K562 (cell line): Measurements from ENCODE around the gene VSTM1. TPM values are rescaled to one million over a fixed set of nuclear protein-coding genes. Genes with fewer than 3 reads are reported as not detected.

ENCODE experiments used
- ARNT ChIP-seq, 2 experiments: fragments of 450-650 bp; IDR thresholded peaks; 2 replicates each; pipeline ENCODE4 v1.6.1; 2016; ENCODE audit warnings: mild to moderate bottlenecking in 1 of 2
- CREB5 ChIP-seq: fragments of 250-450 bp; sonication (Bioruptor Pico); IDR thresholded peaks from 2 replicates; pipeline ENCODE4 v1.5.0; 2020; ENCODE audit warnings: mild to moderate bottlenecking
- E2F5 ChIP-seq: sonication (generic); formaldehyde crosslinking; IDR thresholded peaks from 2 replicates; pipeline ENCODE4 v1.8.0; 2022; ENCODE audit warnings: mild to moderate bottlenecking, missing genetic modification reagents
- IFI16 ChIP-seq: fragments of 250-450 bp; sonication (Bioruptor Pico); IDR thresholded peaks from 2 replicates; pipeline ENCODE4 v2.1.2; 2022; ENCODE audit warnings: mild to moderate bottlenecking, inconsistent platforms
- JUN ChIP-seq, 2 experiments: sonication (generic) in 1 of 2; formaldehyde crosslinking in 1 of 2; IDR thresholded peaks; 2 replicates each; pipeline versions ENCODE4 v1.6.1 to v1.8.0; 2012 to 2022; ENCODE audit warnings: borderline replicate concordance in 2 of 2, mild to moderate bottlenecking in 2 of 2, improper control_type of control experiment in 1 of 2, low read depth in 1 of 2, low read length in 1 of 2, missing genetic modification reagents in 1 of 2
- MLLT1 ChIP-seq, 2 experiments: fragments of 450-650 bp; IDR thresholded peaks; 2 replicates each; pipeline ENCODE4 v1.6.1; 2016
- MTA3 ChIP-seq: fragments of 450-650 bp; formaldehyde crosslinking; IDR thresholded peaks from 2 replicates; pipeline ENCODE4 v1.6.1; 2017; ENCODE audit warnings: mild to moderate bottlenecking, borderline replicate concordance
- PHF21A ChIP-seq: fragments of 450-650 bp; IDR thresholded peaks from 2 replicates; pipeline ENCODE4 v1.6.1; 2017; ENCODE audit warnings: low read depth, borderline replicate concordance
- SIRT6 ChIP-seq: IDR thresholded peaks from one replicate; pipeline ENCODE4 v1.6.1; 2012; ENCODE audit warnings: low read depth, mild to moderate bottlenecking, control low read depth, inconsistent platforms, low read length, moderate library complexity
- SMAD1 ChIP-seq: fragments of 150-350 bp; IDR thresholded peaks from 2 replicates; pipeline ENCODE4 v1.6.1; 2014; ENCODE audit warnings: low read length, low read depth; ENCODE audit not compliant: partially characterized antibody
- SOX6 ChIP-seq: fragments of 450-650 bp; IDR thresholded peaks from 2 replicates; pipeline ENCODE4 v1.6.1; 2014; ENCODE audit warnings: mild to moderate bottlenecking
- SP2 ChIP-seq: IDR thresholded peaks from 2 replicates; pipeline ENCODE4 v1.6.1; 2011; ENCODE audit warnings: mild to moderate bottlenecking, low read depth, low read length, moderate library complexity; ENCODE audit not compliant: poor library complexity, severe bottlenecking; ENCODE audit errors: extremely low read depth
- SRF ChIP-seq, 2 experiments: fragments of 250-450, 450-650 bp in 1 of 2; sonication (Bioruptor Pico) in 1 of 2; sonication (generic) in 1 of 2; formaldehyde crosslinking; IDR thresholded peaks; 2 replicates each; pipeline versions ENCODE4 v1.5.0 to v1.5.1; 2020 to 2022; ENCODE audit warnings: mild to moderate bottlenecking in 1 of 2, missing genetic modification reagents in 1 of 2
- UBTF ChIP-seq, 2 experiments: IDR thresholded peaks; 2 replicates each; pipeline ENCODE4 v1.6.1; 2012; ENCODE audit warnings: improper control_type of control experiment in 2 of 2, low read depth in 2 of 2, low read length in 2 of 2, borderline replicate concordance in 1 of 2
- XRCC3 ChIP-seq: fragments of 450-650 bp; IDR thresholded peaks from 2 replicates; pipeline ENCODE4 v1.6.1; 2017; ENCODE audit warnings: mild to moderate bottlenecking, moderate library complexity
- ZBTB17 ChIP-seq: fragments of 450-650 bp; formaldehyde crosslinking; IDR thresholded peaks from 2 replicates; pipeline ENCODE4 v1.4.0; 2020; ENCODE audit warnings: mild to moderate bottlenecking
- ZNF174 ChIP-seq: fragments of 250-450 bp; sonication (Bioruptor Pico); IDR thresholded peaks from 2 replicates; pipeline ENCODE4 v1.4.0; 2020; ENCODE audit warnings: mild to moderate bottlenecking
- ZNF639 ChIP-seq, 2 experiments: fragments of 200-800 bp in 1 of 2; sonication (Bioruptor generic) in 1 of 2; sonication (generic) in 1 of 2; formaldehyde crosslinking in 1 of 2; IDR thresholded peaks in 1 of 2; conservative IDR thresholded peaks in 1 of 2; 2 replicates each; pipeline versions ENCODE4 v1.5.0 to v1.6.1; 2016 to 2020; ENCODE audit warnings: missing compliant biosample characterization in 1 of 2, missing genetic modification characterization in 1 of 2, missing genetic modification reagents in 1 of 2
- ZNF785 ChIP-seq: fragments of 250-450 bp; sonication (Bioruptor Pico); IDR thresholded peaks from 2 replicates; pipeline ENCODE4 v1.4.0; 2020; ENCODE audit warnings: mild to moderate bottlenecking
- polyA plus RNA-seq, 8 experiments: library from polyadenylated mRNA; depleted of rRNA in 4 of 8; stranded (reverse) in 5 of 8; unstranded in 3 of 8; fragments of >200 nt; fragmentation: Nextera tagmentation in 2 of 8; fragmentation: Illumina TruSeq in 1 of 8; extraction: Ambion mirVana in 2 of 8; extraction: Trizol in 1 of 8; gene quantifications; 2 replicates each; pipeline versions ENCODE4 v1.2.1 to v1.2.3, GENCODE V29; 2011 to 2014; ENCODE audit warnings: inconsistent platforms in 1 of 8, missing spikeins in 1 of 8
- total RNA-seq, 7 experiments: library from RNA; depleted of rRNA in 6 of 7; stranded (reverse); fragments of >200 nt in 6 of 7; fragmentation: Illumina TruSeq in 2 of 7; extraction: Trizol in 2 of 7; gene quantifications; 2 replicates each; pipeline versions ENCODE4 v1.2.1 to v1.2.3, GENCODE V29; 2011 to 2021; ENCODE audit warnings: low replicate concordance in 1 of 7

VSTM1 gene
- total and polyA plus RNA-seq, 9 of the 15 experiments (the other 6 are each of a cell fraction or from before 2014, with no cell fraction given): not detected

- TF ChIP-seq JUN (IDR thresholded peaks at IDR 0.05; ENCODE audit: borderline replicate concordance, low read depth, low read length) (peak; percentile 64), JUN (CRISPR knock-in tag; IDR thresholded peaks at IDR 0.05; ENCODE audit: borderline replicate concordance) (no peak), SIRT6 (no peak), ZNF174 (CRISPR knock-in tag) (no peak), ZBTB17 (no peak; the same call in 1 of the 2 replicates), SMAD1 (no peak), ZNF785 (CRISPR knock-in tag) (no peak), SP2 (no peak), SOX6 (no peak), UBTF (IDR thresholded peaks at IDR 0.05; ENCODE audit: borderline replicate concordance in 1 of 2, low read depth in 2 of 2, low read length in 2 of 2) (no peak), SRF (CRISPR knock-in tag; IDR thresholded peaks at IDR 0.05) (no peak), E2F5 (CRISPR knock-in tag) (no peak), ARNT (IDR thresholded peaks at IDR 0.05) (peak; percentile 44 to 63; a peak in 1 of 4 replicates), MTA3 (0 out of 2 replicates have a peak, but pooled peaks have one; percentile 33), MLLT1 (IDR thresholded peaks at IDR 0.05) (no peak), CREB5 (CRISPR knock-in tag) (no peak), IFI16 (CRISPR knock-in tag) (no peak), XRCC3 (no peak), ZNF639 (CRISPR knock-in tag; conservative IDR thresholded peaks at IDR 0.05 in 1 of 2, IDR thresholded peaks at IDR 0.05 in 1 of 2) (peak in 1 of 2 experiments; percentile 61; a peak in 1 of 4 replicates), PHF21A (no peak)
Measured at GRCh38 chr19:54102421-54103169, 38.9 kb upstream of the VSTM1 start, which contains the start of gene NDUFA3 (continued).
